Suprapubic skin (tissue), 4 donors: ENCODE data around the gene PEPD.

Source experiments
- CTCF ChIP-seq, 2 donors: fragments of 200-600 bp in 1 of 2; fragments of 450-650 bp in 1 of 2; sonication (generic) in 1 of 2; IDR thresholded peaks; one replicate each; pipeline ENCODE4 v1.5.1; 2016 to 2019; ENCODE audit warnings: antibody characterized with exemption in 2 of 2, mild to moderate bottlenecking in 1 of 2, moderate library complexity in 1 of 2
- EP300 ChIP-seq: sonication (generic); formaldehyde crosslinking; IDR thresholded peaks from one replicate; pipeline ENCODE4 v1.6.1; 2017; ENCODE audit warnings: antibody characterized with exemption
- POLR2A ChIP-seq, 2 donors: fragments of 450-650 bp; IDR thresholded peaks; one replicate each; pipeline ENCODE4 v1.6.1; 2017; ENCODE audit warnings: antibody characterized with exemption in 2 of 2, mild to moderate bottlenecking in 2 of 2, moderate library complexity in 2 of 2
- POLR2AphosphoS5 ChIP-seq, 3 donors: sonication (generic); formaldehyde crosslinking; IDR thresholded peaks; one replicate each; pipeline ENCODE4 v1.6.1; 2017; ENCODE audit warnings: antibody characterized with exemption in 3 of 3

- TF ChIP-seq POLR2AphosphoS5 (IDR thresholded peaks at IDR 0.05) = no peak
- TF ChIP-seq POLR2A (IDR thresholded peaks at IDR 0.05) = no peak
- no peak for TF ChIP-seq CTCF (IDR thresholded peaks at IDR 0.05)
- TF ChIP-seq EP300 = no peak
These were observed 71.8 kb downstream of the PEPD start for GRCh38 chr19:33449799-33450198.
